Pancreas (tissue), 10 donors: ENCODE results near the gene SYCN. TPM values are rescaled to one million over a fixed set of nuclear protein-coding genes. Genes with fewer than 3 reads are reported as not detected.

Experiments used
- ATAC-seq, 4 donors: fragments of 200-7000 bp; cut with Tn5 transposase; one replicate each; pipeline versions ENCODE4 v1.8.0 to v1.9.1; 2020; ENCODE audit warnings: mild to moderate bottlenecking in 4 of 4, moderate library complexity in 4 of 4
- DNase-seq, 6 donors: peaks; one replicate each; pipeline ENCODE4 v3.0.0-alpha.2; 2020
- FAIRE-seq: peaks from 2 replicates; lab custom pipeline; 2012; peaks lifted over from hg19 to GRCh38; lab: Jason Lieb, UNC
- H3K27ac ChIP-seq, 4 donors: fragments of 200-600 bp; sonication (generic); 1 replicate in 3 of 4; 2 replicates in 1 of 4; pipeline versions ENCODE4 v1.5.0 to v1.8.0; 2020
- H3K27me3 ChIP-seq, 4 donors: fragments of 200-600 bp; one replicate each; pipeline ENCODE4 v1.8.0; 2021
- H3K36me3 ChIP-seq, 3 donors: fragments of 200-600 bp; sonication (generic) in 1 of 3; one replicate each; pipeline versions ENCODE4 v1.5.0 to v1.8.0; 2020 to 2021
- H3K4me1 ChIP-seq, 3 donors: fragments of 200-600 bp; one replicate each; pipeline ENCODE4 v1.8.0; 2021
- H3K4me3 ChIP-seq, 4 donors: fragments of 200-600 bp; sonication (generic) in 2 of 4; one replicate each; pipeline versions ENCODE4 v1.5.0 to v1.8.0; 2020 to 2021
- H3K9me3 ChIP-seq, 4 donors: fragments of 200-600 bp; one replicate each; pipeline ENCODE4 v1.8.0; 2021
- WGBS, 2 donors: extraction: QIAGEN DNeasy Blood & Tissue Kit; methylation state at CpG; one replicate each; pipeline ENCODE4 v1.1.7; 2013; 5-methylcytosine and 5-hydroxymethylcytosine counted together
- intact Hi-C, 3 donors: fragments of 100-400 bp; cut with DNase I; formaldehyde crosslinking; loops; one replicate each; pipeline versions ENCODE4 v1.11.1 to v1.14.2; 2022
- polyA plus RNA-seq, 2 donors: library from polyadenylated mRNA; stranded (reverse); fragments of 200-250 nt; gene quantifications; one replicate each; pipeline ENCODE4 v1.2.3, GENCODE V29; 2013
- total RNA-seq, 6 donors: library from RNA; stranded (reverse); fragmentation: NEBNext Ultra II Directional in 4 of 6; extraction: Animal tissue kit (Norgen Biotek cat#: 25700) in 4 of 6; gene quantifications; one replicate each; pipeline versions ENCODE4 v1.2.1 to v1.2.4, GENCODE V29; 2021 to 2023
- TF ChIP-seq, protein P1 (sequence below), 4 donors: fragments of 200-600 bp; sonication (generic) in 3 of 4; IDR thresholded peaks; one replicate each; pipeline versions ENCODE4 v1.5.0 to v1.8.0; 2021; ENCODE audit warnings: antibody characterized with exemption in 4 of 4
- donor health status: healthy with polysubstance abuse.
- donor health status: DM: no; HTN: no; CAD: no; lungs with moderate emphysema.
- donor health status: DM: no; HTN: no; CAD: no.
- donor health status: control.
- donor health status: control.
- donor health status: Bipolar disorder and iron deficiency.
- donor health status: DM: yes; HTN: yes; CAD: no.
- donor health status: DM: no; HTN: no; CAD: no.
- donor health status: DM: no; HTN: no; CAD: no.
- donor health status: DM: yes; HTN: yes; CAD: no.

Gene SYCN
- total and polyA plus RNA-seq, 8 donors, result 1,282 to 3,883 (median 2,379) TPM

DNA sequence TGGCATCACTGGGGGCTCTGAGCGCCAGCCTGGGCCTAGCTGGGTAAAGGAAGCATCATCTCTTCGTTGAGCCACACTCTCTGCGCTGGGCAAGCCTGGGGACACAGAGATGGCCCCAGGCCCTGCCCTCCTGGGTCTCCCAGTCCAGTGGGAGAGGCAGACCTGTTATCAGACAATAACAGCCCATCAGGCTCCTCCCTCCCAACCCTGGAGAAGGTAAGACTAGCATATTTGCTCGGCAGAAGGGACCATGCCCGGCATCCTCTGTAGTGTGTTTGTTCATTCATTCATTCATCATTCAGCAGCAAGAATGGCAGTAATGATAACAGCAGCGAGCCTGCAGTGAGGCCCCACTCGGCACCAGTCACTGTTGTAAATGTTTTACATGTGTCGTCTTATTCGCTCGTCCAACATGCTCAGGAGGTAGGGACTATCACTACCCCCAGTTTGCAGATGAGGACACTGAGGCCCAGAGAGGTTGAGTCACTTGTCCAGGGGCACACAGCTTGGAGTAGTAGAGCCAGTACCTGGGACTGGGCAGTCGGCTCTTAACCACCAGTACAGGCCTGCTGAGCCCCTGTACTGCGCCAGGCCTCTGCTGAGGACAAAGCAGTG, 45.3 kb downstream of the SYCN start:
- Histone ChIP-seq H3K27ac (no peak overlapping the region), H3K4me1 (peaks cover 43 to 56% (median 52%) of the 10 kb centered on the region in 3 donors), H3K4me3 (no peak overlapping the region), H3K36me3 (no peaks in the 10 kb centered on the region), H3K9me3 (no peaks in the 10 kb centered on the region), H3K27me3 (no peaks in the 10 kb centered on the region)
- ATAC-seq, result no peak
- 56 to 75% methylated on average over 12 of the region's 12 CpGs for WGBS, 2 donors
- intact Hi-C loops, result no loop called here
- FAIRE-seq, result no peak
- TF ChIP-seq, protein P1, sequence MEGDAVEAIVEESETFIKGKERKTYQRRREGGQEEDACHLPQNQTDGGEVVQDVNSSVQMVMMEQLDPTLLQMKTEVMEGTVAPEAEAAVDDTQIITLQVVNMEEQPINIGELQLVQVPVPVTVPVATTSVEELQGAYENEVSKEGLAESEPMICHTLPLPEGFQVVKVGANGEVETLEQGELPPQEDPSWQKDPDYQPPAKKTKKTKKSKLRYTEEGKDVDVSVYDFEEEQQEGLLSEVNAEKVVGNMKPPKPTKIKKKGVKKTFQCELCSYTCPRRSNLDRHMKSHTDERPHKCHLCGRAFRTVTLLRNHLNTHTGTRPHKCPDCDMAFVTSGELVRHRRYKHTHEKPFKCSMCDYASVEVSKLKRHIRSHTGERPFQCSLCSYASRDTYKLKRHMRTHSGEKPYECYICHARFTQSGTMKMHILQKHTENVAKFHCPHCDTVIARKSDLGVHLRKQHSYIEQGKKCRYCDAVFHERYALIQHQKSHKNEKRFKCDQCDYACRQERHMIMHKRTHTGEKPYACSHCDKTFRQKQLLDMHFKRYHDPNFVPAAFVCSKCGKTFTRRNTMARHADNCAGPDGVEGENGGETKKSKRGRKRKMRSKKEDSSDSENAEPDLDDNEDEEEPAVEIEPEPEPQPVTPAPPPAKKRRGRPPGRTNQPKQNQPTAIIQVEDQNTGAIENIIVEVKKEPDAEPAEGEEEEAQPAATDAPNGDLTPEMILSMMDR (IDR thresholded peaks at IDR 0.05), result no peak
- peak in 1 of 6 donors; percentile 42 for DNase-seq

DNA sequence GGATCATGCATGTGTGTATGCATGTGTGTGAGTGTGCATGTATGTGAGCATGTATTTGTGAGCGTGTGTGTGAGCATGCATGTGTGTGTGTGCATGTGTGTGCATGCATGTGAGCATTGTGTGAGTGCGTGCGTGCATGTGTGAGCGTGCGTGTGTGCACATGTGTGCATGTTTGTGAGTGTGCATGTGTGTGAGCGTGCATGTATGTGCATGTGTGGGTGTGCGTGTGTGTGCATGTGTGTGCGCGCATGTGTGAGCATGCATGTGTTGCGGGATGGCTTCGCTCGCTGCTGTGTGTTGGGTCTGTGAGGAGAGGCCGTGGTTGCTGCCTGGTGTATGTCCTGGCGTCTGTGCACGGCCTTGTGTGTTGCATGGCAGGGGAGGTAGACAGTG, 46.1 kb downstream of the SYCN start:
- no peak overlapping the region for H3K4me3 ChIP-seq
- no peak for FAIRE-seq
- H3K4me1 ChIP-seq, result peaks cover 37 to 50% (median 45%) of the 10 kb centered on the region in 3 donors
- TF ChIP-seq, protein P1 (IDR thresholded peaks at IDR 0.05), result no peak
- intact Hi-C loops, result no loop called here
- no peaks in the 10 kb centered on the region for H3K36me3 ChIP-seq
- WGBS, 2 donors, result 78 to 93% methylated on average over 15 of the region's 15 CpGs
- H3K27me3 ChIP-seq, result no peaks in the 10 kb centered on the region
- H3K9me3 ChIP-seq, result no peaks in the 10 kb centered on the region
- peak in 2 of 6 donors; percentile 51 to 56 for DNase-seq
- ATAC-seq, result no peak
- no peak overlapping the region for H3K27ac ChIP-seq

DNA sequence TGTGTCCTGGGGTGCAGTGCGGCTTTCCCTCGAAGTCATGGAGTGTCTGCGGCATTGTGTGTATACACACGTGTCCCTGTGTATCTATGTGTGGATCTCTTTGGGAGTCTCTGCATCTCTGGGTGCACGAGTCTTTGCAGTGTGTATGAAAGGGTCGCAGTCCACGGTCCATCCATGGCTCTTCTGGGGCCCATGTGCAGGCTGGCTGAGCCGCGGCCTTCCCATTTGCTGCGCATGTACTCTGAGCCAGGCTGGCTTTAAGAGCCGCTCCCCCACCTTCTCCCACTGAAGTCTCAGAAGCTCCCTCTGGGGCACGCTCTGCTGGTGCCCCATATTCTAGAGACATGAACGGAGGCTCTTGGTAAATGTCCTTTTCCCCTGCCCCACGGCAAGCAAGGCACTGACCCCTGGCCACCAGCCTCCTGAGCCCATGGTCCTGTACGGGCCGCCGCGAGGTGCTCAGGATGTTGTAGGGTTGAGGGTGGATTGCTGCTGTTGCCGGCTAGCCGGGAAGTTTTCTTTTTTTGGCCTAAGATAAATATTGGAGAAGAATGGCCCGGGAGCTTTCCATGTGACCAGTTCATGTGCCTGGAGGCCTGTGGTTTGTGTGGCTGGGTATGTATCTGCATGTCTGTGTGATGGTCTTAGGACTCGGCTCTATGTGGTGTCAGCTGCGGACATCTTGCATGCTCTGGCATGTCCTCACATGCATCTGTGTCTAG, 46.6 kb downstream of the SYCN start:
- peak in 2 of 6 donors; percentile 41 to 53 for DNase-seq
- TF ChIP-seq, protein P1 (IDR thresholded peaks at IDR 0.05), result no peak
- WGBS, 2 donors, result 31 to 70% methylated on average over 22 to 23 of the region's 23 CpGs
- no peaks in the 10 kb centered on the region for H3K9me3 ChIP-seq
- no peak for ATAC-seq
- H3K27ac ChIP-seq, result no peak overlapping the region
- H3K4me3 ChIP-seq, result peak overlapping the region in 1 of 4 donors; percentile 31
- no peak for FAIRE-seq
- H3K27me3 ChIP-seq, result no peaks in the 10 kb centered on the region
- peaks cover 35 to 48% (median 44%) of the 10 kb centered on the region in 3 donors for H3K4me1 ChIP-seq
- no peaks in the 10 kb centered on the region for H3K36me3 ChIP-seq
- intact Hi-C loops, result no loop called here

DNA sequence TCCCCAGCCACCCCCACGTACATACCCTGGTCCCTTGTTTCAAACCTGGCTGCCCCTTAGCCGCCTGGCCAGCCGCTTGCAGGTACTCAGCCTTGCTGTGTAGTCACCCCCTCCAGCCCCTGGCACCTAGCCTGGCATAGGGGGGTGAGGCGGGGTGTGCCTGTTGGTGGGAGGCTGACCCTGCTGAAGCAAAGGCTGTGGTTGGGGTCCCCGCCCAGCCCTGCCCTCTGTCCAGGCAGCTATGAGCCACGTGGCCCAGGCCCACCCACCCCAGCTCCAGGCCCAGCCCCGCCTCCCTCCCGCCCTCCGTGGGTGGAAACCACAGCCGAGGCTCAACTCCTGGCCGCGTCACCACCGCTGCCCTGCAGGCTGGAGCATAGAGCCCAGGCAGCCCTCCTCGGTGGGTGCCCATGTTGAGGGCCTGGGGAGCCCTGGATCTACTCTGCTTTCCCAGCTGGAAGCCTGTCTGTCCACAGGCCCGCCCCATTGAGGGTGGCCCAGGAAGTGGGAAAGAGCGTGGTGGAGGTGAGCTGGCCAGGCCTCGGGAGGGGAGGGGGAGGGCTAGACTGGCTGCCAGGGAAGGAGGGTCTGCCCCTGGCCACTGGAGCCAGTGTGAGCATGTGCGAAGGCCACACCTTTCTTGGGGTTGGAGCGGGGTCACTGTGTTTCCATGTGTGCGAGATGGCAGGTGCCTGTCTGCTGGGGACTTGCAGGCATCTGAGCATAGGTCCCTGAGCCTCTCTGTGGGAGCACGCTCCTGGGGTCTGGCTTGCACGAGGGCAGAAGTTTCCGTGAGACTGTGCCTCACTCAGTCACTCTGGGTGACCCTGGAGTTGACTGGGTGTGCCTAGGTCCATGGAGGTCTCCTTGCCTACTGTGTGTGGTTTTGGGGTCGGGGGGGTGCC, 47.5 kb downstream of the SYCN start:
- TF ChIP-seq, protein P1 (IDR thresholded peaks at IDR 0.05), result no peak
- ATAC-seq (peak; percentile 15 to 60 (median 42)), DNase-seq (peak; percentile 66 to 86 (median 74)), FAIRE-seq (no peak)
- Histone ChIP-seq H3K36me3 (no peaks in the 10 kb centered on the region), H3K27me3 (no peaks in the 10 kb centered on the region), H3K4me3 (peak overlapping the region in 1 of 4 donors; percentile 31), H3K9me3 (no peaks in the 10 kb centered on the region), H3K27ac (peak overlapping the region; percentile 31 to 78 (median 58)), H3K4me1 (peaks cover 35 to 48% (median 44%) of the 10 kb centered on the region in 3 donors)
- intact Hi-C loops, result no loop called here
- 12 to 33% methylated on average over 22 to 24 of the region's 24 CpGs for WGBS, 2 donors
